ENCODE results near the gene LRRC17.

Gene LRRC17

DNA sequence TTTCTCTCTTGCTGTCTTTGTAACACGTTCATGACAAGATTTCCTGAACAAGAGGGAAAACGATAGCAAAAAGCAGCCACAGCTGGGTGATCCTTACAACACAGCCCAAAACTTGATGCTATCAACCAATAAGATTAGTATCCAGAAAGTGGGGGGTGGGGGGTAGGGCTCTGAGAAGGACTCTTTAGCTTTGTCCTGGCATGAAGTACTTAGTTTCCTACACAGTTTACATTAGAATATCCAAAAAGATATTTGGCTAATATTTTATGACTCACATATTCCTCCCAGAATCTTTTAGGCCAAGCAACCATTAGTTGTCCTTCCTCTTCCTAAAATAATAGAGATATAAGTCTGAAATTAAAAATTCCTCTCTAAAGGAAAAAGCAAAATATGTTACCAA is 22.9 kb upstream of the LRRC17 start:
- no peaks in the 10 kb centered on the region for H3K27me3 ChIP-seq
- no peaks in the 10 kb centered on the region for H3K36me3 ChIP-seq
- H3K4me1 ChIP-seq, result 0 out of 2 replicates have a peak, but pooled peaks cover 2% of the 10 kb centered on the region
- H3K4me3 ChIP-seq (ENCODE audit: low read depth, low read length), result no peak overlapping the region
- no peaks in the 10 kb centered on the region for H3K9me3 ChIP-seq
- no peak for DNase-seq
- no peak for TF ChIP-seq CTCF (IDR thresholded peaks at IDR 0.05; ENCODE audit: low read depth, low read length)

DNA sequence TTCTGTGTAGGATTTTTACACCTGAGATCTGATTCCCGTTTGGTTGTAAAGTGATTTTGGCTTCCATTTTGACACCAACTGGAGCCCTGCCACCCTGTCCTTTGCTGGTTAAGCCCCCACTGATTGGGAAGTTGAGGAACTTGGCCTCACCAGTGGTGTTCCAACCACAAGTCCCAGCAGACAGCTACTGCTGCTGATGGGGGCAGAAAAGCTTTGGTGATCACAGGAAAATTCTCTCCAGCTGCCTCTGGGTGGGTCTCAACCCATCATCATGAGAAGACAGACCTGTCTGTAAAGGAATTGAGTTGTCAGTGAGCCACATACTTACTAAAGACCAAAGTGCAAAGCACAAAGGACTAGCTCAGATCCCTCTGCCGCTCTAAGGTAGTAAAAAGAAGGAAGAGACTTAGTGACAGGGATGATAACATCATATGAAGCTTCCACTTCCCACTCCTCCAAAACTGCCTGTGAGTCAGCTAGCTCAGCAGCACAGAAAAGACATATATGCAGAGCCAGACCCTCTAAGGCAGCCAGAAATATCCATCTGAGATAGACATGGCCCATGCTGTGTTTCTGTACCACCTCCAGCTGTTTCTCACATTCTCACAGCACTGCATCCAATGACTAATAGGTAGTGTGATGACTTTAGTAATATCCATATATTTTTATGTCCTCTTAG is 22.4 kb upstream of the LRRC17 start:
- no peak overlapping the region for H3K4me3 ChIP-seq (ENCODE audit: low read depth, low read length)

GRCh38 chr7:102890971-102891692 is 21.7 kb upstream of the LRRC17 start:
- no peak for DNase-seq
- Histone ChIP-seq H3K9me3 (no peaks in the 10 kb centered on the region), H3K4me3 (ENCODE audit: low read depth, low read length) (no peak overlapping the region), H3K27me3 (no peaks in the 10 kb centered on the region), H3K36me3 (no peaks in the 10 kb centered on the region), H3K4me1 (peaks cover 2% of the 10 kb centered on the region; the same call in 1 of the 2 replicates)
- no peak for TF ChIP-seq CTCF (IDR thresholded peaks at IDR 0.05; ENCODE audit: low read depth, low read length)

More for the DNA sequence above, 22.4 kb upstream of the LRRC17 start:
- H3K36me3 ChIP-seq, result no peaks in the 10 kb centered on the region
- no peaks in the 10 kb centered on the region for H3K9me3 ChIP-seq
- TF ChIP-seq CTCF (IDR thresholded peaks at IDR 0.05; ENCODE audit: low read depth, low read length), result no peak
- H3K27me3 ChIP-seq, result no peaks in the 10 kb centered on the region
- DNase-seq, result no peak
- H3K4me1 ChIP-seq, result peaks cover 2% of the 10 kb centered on the region; the same call in 1 of the 2 replicates

DNA sequence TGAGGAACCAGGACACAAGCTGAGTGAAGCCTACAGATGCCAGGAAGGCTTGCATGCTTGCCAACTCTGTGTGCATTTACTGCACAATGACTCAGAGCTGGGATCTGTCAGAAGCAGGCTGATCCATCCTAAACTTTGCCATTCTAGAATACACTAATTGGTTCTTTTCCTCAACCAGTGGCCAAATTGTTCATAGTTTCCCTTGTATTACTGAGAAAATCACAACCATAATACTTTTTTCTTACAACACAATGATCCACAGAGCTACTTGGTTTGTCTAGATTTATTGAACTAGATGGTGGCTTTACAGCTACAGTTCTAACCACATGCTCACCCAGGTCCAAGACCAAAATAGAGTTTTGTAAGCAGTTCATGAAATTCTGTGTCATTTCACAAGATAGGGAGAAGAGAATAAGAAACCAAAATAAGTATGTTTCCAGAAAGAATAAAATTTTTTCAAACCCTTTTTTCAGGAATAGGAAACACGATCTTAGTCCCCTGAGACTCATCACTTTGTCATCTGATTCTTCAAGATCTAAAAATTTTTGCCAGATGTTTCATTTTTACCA is 21.0 kb upstream of the LRRC17 start:
- Histone ChIP-seq H3K4me3 (ENCODE audit: low read depth, low read length) (no peak overlapping the region), H3K36me3 (no peaks in the 10 kb centered on the region), H3K27me3 (no peaks in the 10 kb centered on the region), H3K4me1 (peaks cover 2% of the 10 kb centered on the region; the same call in 1 of the 2 replicates), H3K9me3 (no peaks in the 10 kb centered on the region)
- TF ChIP-seq CTCF (IDR thresholded peaks at IDR 0.05; ENCODE audit: low read depth, low read length), result no peak
- DNase-seq, result no peak

DNA sequence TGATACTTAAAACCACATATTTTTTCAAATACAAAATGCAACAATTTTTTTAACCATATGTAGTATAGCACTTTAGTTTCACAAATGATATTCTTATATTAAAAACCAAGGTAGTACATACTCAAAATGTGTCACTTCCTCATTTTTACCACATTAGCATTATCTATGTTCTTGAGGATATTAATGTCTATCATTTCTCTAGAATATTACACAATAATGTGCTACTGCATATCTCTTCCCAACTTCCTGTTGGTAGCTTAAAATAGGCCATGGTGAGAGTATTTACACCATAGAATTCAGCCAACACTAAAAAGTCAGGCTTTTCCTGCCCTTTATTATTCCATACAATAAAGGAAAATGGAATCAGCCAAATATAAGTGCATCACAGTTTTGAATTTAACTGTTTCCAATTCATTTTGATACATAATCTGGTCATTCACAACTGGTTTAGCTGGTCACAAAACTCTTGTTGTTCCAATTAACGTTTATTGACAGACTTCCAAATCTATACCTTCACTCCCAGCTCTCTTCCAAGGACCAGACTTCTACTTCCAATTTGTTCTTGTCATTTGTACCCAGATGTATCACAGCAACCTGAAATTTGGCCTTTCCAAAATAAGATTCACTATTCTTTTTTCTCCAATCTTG is 20.0 kb upstream of the LRRC17 start:
- TF ChIP-seq CTCF (IDR thresholded peaks at IDR 0.05; ENCODE audit: low read depth, low read length), result no peak
- H3K4me1 ChIP-seq, result peaks cover 3% of the 10 kb centered on the region; the same call in 1 of the 2 replicates
- DNase-seq, result no peak
- no peaks in the 10 kb centered on the region for H3K36me3 ChIP-seq
- no peaks in the 10 kb centered on the region for H3K9me3 ChIP-seq
- no peaks in the 10 kb centered on the region for H3K27me3 ChIP-seq
- H3K4me3 ChIP-seq (ENCODE audit: low read depth, low read length), result no peak overlapping the region

Data from BE2C (cell line).